GM12878 (cell line): ENCODE results near the gene NBEA. TPM values are rescaled to one million over a fixed set of nuclear protein-coding genes. Genes with fewer than 3 reads are reported as not detected.
"Not testable (repeated sequence)": the region's sequence is repeated elsewhere in the genome, so short reads cannot be mapped to it uniquely, and the experiment has no call there.

ENCODE experiments used
- ATAC-seq: fragments of 200-7000 bp; cut with Tn5 transposase; 3 replicates; pipeline ENCODE4 v1.9.1; 2020; ENCODE audit warnings: mild to moderate bottlenecking, moderate library complexity
- BruUV-seq: library from RNA; stranded (reverse); fragments of 400-500 nt; replicated peaks from 2 replicates; lab custom pipeline; 2021; lab: Mats Ljungman, UMichigan
- CTCF ChIA-PET: fragments of 300-600 bp; sonication (Branson Sonifier 250); formaldehyde crosslinking; extraction: SDS; loops from one replicate; lab custom pipeline; 2021; ENCODE audit warnings: inconsistent platforms; lab: Yijun Ruan, JAX
- POLR2A ChIA-PET: fragments of 350-600 bp; formaldehyde crosslinking; extraction: SDS; loops from one replicate; lab custom pipeline; 2021; ENCODE audit warnings: inconsistent platforms; lab: Charles Lee
- RAD21 ChIA-PET: fragments of 300-600 bp; sonication (Branson Sonifier 250); formaldehyde crosslinking; loops from one replicate; lab custom pipeline; 2023; ENCODE audit warnings: antibody characterized with exemption; ENCODE audit not compliant: unreplicated experiment; lab: Charles Lee
- SMC1A ChIA-PET: fragments of 300-600 bp; sonication (Branson Sonifier 250); formaldehyde crosslinking; loops from one replicate; lab custom pipeline; 2023; ENCODE audit not compliant: unreplicated experiment, uncharacterized antibody; lab: Charles Lee
- DNase-seq: peaks from one replicate; pipeline ENCODE4 v3.0.0-alpha.2; 2011; ENCODE audit warnings: low read depth, low spot score
- FAIRE-seq: peaks from 3 replicates; lab custom pipeline; 2011; peaks lifted over from hg19 to GRCh38; lab: Jason Lieb, UNC
- H2AFZ ChIP-seq: 2 replicates; pipeline ENCODE4 v1.6.0; 2011; ENCODE audit warnings: low read depth, low read length, control low read depth; ENCODE audit not compliant: control insufficient read depth
- H3K27ac ChIP-seq: 2 replicates; pipeline ENCODE4 v1.5.1; 2011; ENCODE audit warnings: control low read depth; ENCODE audit not compliant: control insufficient read depth, insufficient read depth
- H3K27me3 ChIP-seq, 2 experiments: replicated peaks in 1 of 2; 2 replicates each; pipeline versions ENCODE4 v1.6.0 to v1.6.1; 2011; ENCODE audit warnings: low read length in 1 of 2; ENCODE audit not compliant: control insufficient read depth in 2 of 2, insufficient read depth in 2 of 2
- H3K36me3 ChIP-seq, 2 experiments: 2 replicates each; pipeline ENCODE4 v1.5.1; 2011; ENCODE audit warnings: low read length in 1 of 2; ENCODE audit not compliant: control insufficient read depth in 2 of 2, insufficient read depth in 2 of 2
- H3K4me1 ChIP-seq: 2 replicates; pipeline ENCODE4 v1.6.1; 2011; ENCODE audit warnings: mild to moderate bottlenecking, low read length, moderate library complexity, mixed read lengths; ENCODE audit not compliant: control insufficient read depth, insufficient read depth
- H3K4me2 ChIP-seq: 2 replicates; pipeline ENCODE4 v1.6.0; 2011; ENCODE audit warnings: control low read depth; ENCODE audit not compliant: control insufficient read depth, insufficient read depth
- H3K4me3 ChIP-seq: fragments of 200-600 bp; sonication (generic); 2 replicates; pipeline ENCODE4 v1.5.1; 2016
- H3K79me2 ChIP-seq: 2 replicates; pipeline ENCODE4 v1.6.0; 2011; ENCODE audit warnings: low read length; ENCODE audit not compliant: control insufficient read depth, insufficient read depth
- H3K9ac ChIP-seq: 2 replicates; pipeline ENCODE4 v1.8.0; 2011; ENCODE audit warnings: low read length, control low read depth, mixed read lengths; ENCODE audit not compliant: control insufficient read depth, insufficient read depth
- H3K9me3 ChIP-seq: replicated peaks from 3 replicates; pipeline ENCODE4 v1.5.1; 2011; ENCODE audit warnings: mild to moderate bottlenecking, low read length; ENCODE audit not compliant: control insufficient read depth, insufficient read depth
- H4K20me1 ChIP-seq: 2 replicates; pipeline ENCODE4 v1.6.0; 2011; ENCODE audit not compliant: control insufficient read depth, insufficient read depth
- ATF2 ChIP-seq: IDR thresholded peaks from 2 replicates; pipeline ENCODE4 v1.6.1; 2012; ENCODE audit warnings: low read length, inconsistent platforms
- E2F4 ChIP-seq: IDR thresholded peaks from 2 replicates; pipeline ENCODE4 v1.6.1; 2012; ENCODE audit warnings: low read depth, low read length, improper control_type of control experiment
- MYC ChIP-seq: IDR thresholded peaks from 2 replicates; pipeline ENCODE4 v1.6.1; 2011; ENCODE audit warnings: mild to moderate bottlenecking, low read length, moderate library complexity, inconsistent platforms; ENCODE audit not compliant: insufficient read depth, insufficient replicate concordance, insufficient read length, severe bottlenecking
- PAX8 ChIP-seq: fragments of 450-650 bp; IDR thresholded peaks from 2 replicates; pipeline ENCODE4 v1.6.1; 2017; ENCODE audit warnings: mild to moderate bottlenecking, moderate library complexity
- SMAD5 ChIP-seq: IDR thresholded peaks from 2 replicates; pipeline ENCODE4 v1.6.1; 2016; ENCODE audit warnings: antibody characterized with exemption, low read depth
- WRNIP1 ChIP-seq: IDR thresholded peaks from 2 replicates; pipeline ENCODE4 v1.6.1; 2011; ENCODE audit warnings: low read depth, low read length, improper control_type of control experiment, borderline replicate concordance
- ZNF622 ChIP-seq: fragments of 450-650 bp; IDR thresholded peaks from 2 replicates; pipeline ENCODE4 v1.6.1; 2017; ENCODE audit warnings: mild to moderate bottlenecking, inconsistent platforms
- WGBS: methylation state at CpG from one replicate; pipeline ENCODE4 v1.1.6; 2016; ENCODE audit warnings: low lambda C conversion rate; ENCODE audit not compliant: insufficient replicate concordance, insufficient coverage; ENCODE audit errors: missing lambda C conversion rate; 5-methylcytosine and 5-hydroxymethylcytosine counted together
- in situ Hi-C: fragments of 300-500 bp; cut with MboI; formaldehyde crosslinking; loops from 9 replicates; pipeline ENCODE4 v1.14.3; 2018; ENCODE audit warnings: mixed read lengths
- intact Hi-C: fragments of 100-400 bp; cut with micrococcal nuclease; formaldehyde crosslinking; loops from one replicate; pipeline ENCODE4 v1.14.2; 2022; ENCODE audit not compliant: unreplicated experiment
- polyA plus RNA-seq, 11 experiments: library from polyadenylated mRNA; depleted of rRNA in 4 of 11; unstranded in 6 of 11; stranded (reverse) in 5 of 11; fragments of >200 nt; fragmentation: Nextera tagmentation in 4 of 11; fragmentation: Illumina TruSeq in 1 of 11; extraction: Ambion mirVana in 4 of 11; extraction: Trizol in 1 of 11; gene quantifications; 1 replicate in 1 of 11; 2 replicates in 10 of 11; pipeline versions ENCODE4 v1.2.1 to v1.2.3, GENCODE V29; 2011 to 2016; ENCODE audit warnings: inconsistent platforms in 2 of 11, missing spikeins in 2 of 11, low read depth in 1 of 11
- total RNA-seq, 4 experiments: library from RNA; depleted of rRNA in 3 of 4; stranded (reverse); fragments of >200 nt in 3 of 4; fragmentation: Illumina TruSeq in 1 of 4; extraction: Trizol in 1 of 4; gene quantifications; 2 replicates each; pipeline versions ENCODE4 v1.2.1 to v1.2.3, GENCODE V29; 2013 to 2021

NBEA gene
- total and polyA plus RNA-seq, 10 of the 15 experiments (the other 5 are each of a cell fraction or from before 2014, with no cell fraction given), result 0.23 to 3.6 (median 0.55) TPM

- POLR2A ChIA-PET, result no interaction called here
- DNase-seq, result no peak
- Histone ChIP-seq H3K4me2 (no peak overlapping the region), H3K4me1 (no peaks in the 10 kb centered on the region), H3K9ac (no peak overlapping the region), H4K20me1 (no peaks in the 10 kb centered on the region), H3K9me3 (no peaks in the 10 kb centered on the region)
- in situ Hi-C loops, result no loop called here
- no TSS peak for BruUV-seq
- 39% methylated on average over 2 of the region's 2 CpGs for WGBS
- no peak for TF ChIP-seq MYC
- no peak for TF ChIP-seq PAX8
- TF ChIP-seq ATF2, result no peak
- no peak for TF ChIP-seq WRNIP1
- TF ChIP-seq ZNF622, result no peak
- TF ChIP-seq SMAD5, result no peak
- TF ChIP-seq E2F4, result no peak
- TF ChIP-seq, all 136 proteins: peak for 0
- intact Hi-C loops, result no loop called here
- Histone ChIP-seq H3K27me3 (no peaks in the 10 kb centered on the region), H3K36me3 (no peaks in the 10 kb centered on the region), H2AFZ (no peak overlapping the region), H3K79me2 (no peaks in the 10 kb centered on the region), H3K27ac (no peak overlapping the region), H3K4me3 (no peak overlapping the region)
- ChIA-PET CTCF (no interaction called here), RAD21 (no interaction called here), SMC1A (no interaction called here)
- no peak for ATAC-seq
- FAIRE-seq, result no peak
Measured at GRCh38 chr13:35393886-35394285, 451.8 kb downstream of the NBEA start.

- H3K79me2 ChIP-seq, in situ Hi-C loops, H3K4me2 ChIP-seq, CTCF ChIA-PET, ATAC-seq, H3K4me3 ChIP-seq, H3K36me3 ChIP-seq, H3K9ac ChIP-seq, SMC1A ChIA-PET, H4K20me1 ChIP-seq, RAD21 ChIA-PET, DNase-seq, H2AFZ ChIP-seq, H3K27me3 ChIP-seq, H3K9me3 ChIP-seq, POLR2A ChIA-PET, BruUV-seq, FAIRE-seq, H3K27ac ChIP-seq, intact Hi-C loops, H3K4me1 ChIP-seq: not testable (repeated sequence)
- WGBS, result 13% methylated on average over 2 of the region's 2 CpGs
Measured at GRCh38 chr13:35408285-35408684, 466.2 kb downstream of the NBEA start.
